GM12878 (cell line): Measurements from ENCODE around the gene GTPBP10. TPM values are rescaled to one million over a fixed set of nuclear protein-coding genes. Genes with fewer than 3 reads are reported as not detected.

Experiments
- HDAC6 ChIP-seq: fragments of 200-600 bp; sonication (generic); IDR thresholded peaks from one replicate; pipeline ENCODE4 v1.8.0; 2017; ENCODE audit warnings: antibody characterized with exemption; ENCODE audit not compliant: unreplicated experiment
- SIX5 ChIP-seq: IDR thresholded peaks from 2 replicates; pipeline ENCODE4 v1.6.1; 2011; ENCODE audit warnings: mild to moderate bottlenecking, low read depth, low read length, moderate library complexity; ENCODE audit not compliant: severe bottlenecking
- polyA plus RNA-seq, 11 experiments: library from polyadenylated mRNA; depleted of rRNA in 4 of 11; unstranded in 6 of 11; stranded (reverse) in 5 of 11; fragments of >200 nt; fragmentation: Nextera tagmentation in 4 of 11; fragmentation: Illumina TruSeq in 1 of 11; extraction: Ambion mirVana in 4 of 11; extraction: Trizol in 1 of 11; gene quantifications; 1 replicate in 1 of 11; 2 replicates in 10 of 11; pipeline versions ENCODE4 v1.2.1 to v1.2.3, GENCODE V29; 2011 to 2016; ENCODE audit warnings: inconsistent platforms in 2 of 11, missing spikeins in 2 of 11, low read depth in 1 of 11
- total RNA-seq, 4 experiments: library from RNA; depleted of rRNA in 3 of 4; stranded (reverse); fragments of >200 nt in 3 of 4; fragmentation: Illumina TruSeq in 1 of 4; extraction: Trizol in 1 of 4; gene quantifications; 2 replicates each; pipeline versions ENCODE4 v1.2.1 to v1.2.3, GENCODE V29; 2013 to 2021
- TF ChIP-seq, protein P1 (sequence below): fragments of 450-650 bp; formaldehyde crosslinking; IDR thresholded peaks from 2 replicates; pipeline ENCODE4 v1.4.0; 2020; ENCODE audit warnings: mild to moderate bottlenecking, moderate library complexity
- TF ChIP-seq, protein P2 (sequence below): IDR thresholded peaks from 2 replicates; pipeline ENCODE4 v1.6.1; 2011; ENCODE audit warnings: borderline replicate concordance, low read depth, mild to moderate bottlenecking, moderate library complexity, low read length; ENCODE audit not compliant: insufficient read depth, poor library complexity, severe bottlenecking
- TF ChIP-seq, protein P3 (sequence below): IDR thresholded peaks from 2 replicates; pipeline ENCODE4 v1.6.1; 2012; ENCODE audit warnings: improper control_type of control experiment, low read depth, low read length; ENCODE audit not compliant: insufficient replicate concordance

GTPBP10 gene
- total and polyA plus RNA-seq, 10 of the 15 experiments (the other 5 are each of a cell fraction or from before 2014, with no cell fraction given) = 10.1 to 41.0 (median 33.0) TPM

DNA sequence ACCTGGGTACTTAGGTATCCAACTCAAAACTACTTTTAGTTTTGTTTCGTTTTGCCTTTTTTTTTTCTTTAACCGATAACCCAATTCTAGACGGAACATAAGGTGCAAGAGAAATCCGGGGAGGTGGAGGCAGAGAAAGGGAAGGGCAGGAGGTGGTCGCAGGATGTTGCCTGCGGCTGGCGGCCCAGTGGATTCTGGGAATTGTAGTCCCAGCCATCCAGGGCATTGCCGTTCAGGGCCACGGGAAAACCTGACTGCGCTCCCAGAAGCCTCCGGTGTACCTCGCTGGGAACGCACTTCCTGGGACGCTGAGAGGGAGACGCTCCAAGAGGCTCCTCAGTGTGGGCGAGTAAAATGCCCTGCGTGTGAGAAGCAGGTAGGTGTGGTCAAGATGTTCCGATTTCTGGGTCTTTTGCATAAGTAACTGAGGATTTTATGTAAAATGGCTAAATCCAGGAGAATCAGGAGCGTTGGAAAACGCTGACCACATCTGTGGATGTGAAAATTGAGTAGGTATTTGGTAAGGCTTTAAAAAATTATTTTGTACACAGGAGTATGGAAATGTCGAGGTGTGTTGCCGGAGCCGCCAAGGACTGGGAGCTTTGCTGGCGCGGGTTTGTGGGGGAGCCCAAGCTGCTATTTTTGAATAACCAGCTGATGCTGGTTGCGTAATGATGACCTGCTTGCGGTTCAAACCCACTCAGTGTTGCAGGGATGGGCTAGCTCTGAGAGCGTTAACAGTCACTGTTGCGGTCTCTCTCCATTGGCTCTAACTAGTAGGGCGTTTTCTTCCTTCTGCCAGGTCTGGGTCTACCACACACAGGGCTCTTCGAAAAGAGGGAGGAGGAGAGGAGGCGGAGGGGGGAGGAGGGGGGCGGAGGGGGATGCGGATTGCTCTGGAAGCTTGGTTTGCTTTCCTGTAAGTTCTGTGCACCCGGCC is 56.9 kb downstream of the GTPBP10 start, which contains the start of gene CLDN12 (continued):
- TF ChIP-seq, protein P1, sequence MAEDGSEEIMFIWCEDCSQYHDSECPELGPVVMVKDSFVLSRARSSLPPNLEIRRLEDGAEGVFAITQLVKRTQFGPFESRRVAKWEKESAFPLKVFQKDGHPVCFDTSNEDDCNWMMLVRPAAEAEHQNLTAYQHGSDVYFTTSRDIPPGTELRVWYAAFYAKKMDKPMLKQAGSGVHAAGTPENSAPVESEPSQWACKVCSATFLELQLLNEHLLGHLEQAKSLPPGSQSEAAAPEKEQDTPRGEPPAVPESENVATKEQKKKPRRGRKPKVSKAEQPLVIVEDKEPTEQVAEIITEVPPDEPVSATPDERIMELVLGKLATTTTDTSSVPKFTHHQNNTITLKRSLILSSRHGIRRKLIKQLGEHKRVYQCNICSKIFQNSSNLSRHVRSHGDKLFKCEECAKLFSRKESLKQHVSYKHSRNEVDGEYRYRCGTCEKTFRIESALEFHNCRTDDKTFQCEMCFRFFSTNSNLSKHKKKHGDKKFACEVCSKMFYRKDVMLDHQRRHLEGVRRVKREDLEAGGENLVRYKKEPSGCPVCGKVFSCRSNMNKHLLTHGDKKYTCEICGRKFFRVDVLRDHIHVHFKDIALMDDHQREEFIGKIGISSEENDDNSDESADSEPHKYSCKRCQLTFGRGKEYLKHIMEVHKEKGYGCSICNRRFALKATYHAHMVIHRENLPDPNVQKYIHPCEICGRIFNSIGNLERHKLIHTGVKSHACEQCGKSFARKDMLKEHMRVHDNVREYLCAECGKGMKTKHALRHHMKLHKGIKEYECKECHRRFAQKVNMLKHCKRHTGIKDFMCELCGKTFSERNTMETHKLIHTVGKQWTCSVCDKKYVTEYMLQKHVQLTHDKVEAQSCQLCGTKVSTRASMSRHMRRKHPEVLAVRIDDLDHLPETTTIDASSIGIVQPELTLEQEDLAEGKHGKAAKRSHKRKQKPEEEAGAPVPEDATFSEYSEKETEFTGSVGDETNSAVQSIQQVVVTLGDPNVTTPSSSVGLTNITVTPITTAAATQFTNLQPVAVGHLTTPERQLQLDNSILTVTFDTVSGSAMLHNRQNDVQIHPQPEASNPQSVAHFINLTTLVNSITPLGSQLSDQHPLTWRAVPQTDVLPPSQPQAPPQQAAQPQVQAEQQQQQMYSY (CRISPR knock-in tag) = no peak
- TF ChIP-seq, protein P2, sequence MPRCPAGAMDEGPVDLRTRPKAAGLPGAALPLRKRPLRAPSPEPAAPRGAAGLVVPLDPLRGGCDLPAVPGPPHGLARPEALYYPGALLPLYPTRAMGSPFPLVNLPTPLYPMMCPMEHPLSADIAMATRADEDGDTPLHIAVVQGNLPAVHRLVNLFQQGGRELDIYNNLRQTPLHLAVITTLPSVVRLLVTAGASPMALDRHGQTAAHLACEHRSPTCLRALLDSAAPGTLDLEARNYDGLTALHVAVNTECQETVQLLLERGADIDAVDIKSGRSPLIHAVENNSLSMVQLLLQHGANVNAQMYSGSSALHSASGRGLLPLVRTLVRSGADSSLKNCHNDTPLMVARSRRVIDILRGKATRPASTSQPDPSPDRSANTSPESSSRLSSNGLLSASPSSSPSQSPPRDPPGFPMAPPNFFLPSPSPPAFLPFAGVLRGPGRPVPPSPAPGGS = no peak
- TF ChIP-seq, protein P3, sequence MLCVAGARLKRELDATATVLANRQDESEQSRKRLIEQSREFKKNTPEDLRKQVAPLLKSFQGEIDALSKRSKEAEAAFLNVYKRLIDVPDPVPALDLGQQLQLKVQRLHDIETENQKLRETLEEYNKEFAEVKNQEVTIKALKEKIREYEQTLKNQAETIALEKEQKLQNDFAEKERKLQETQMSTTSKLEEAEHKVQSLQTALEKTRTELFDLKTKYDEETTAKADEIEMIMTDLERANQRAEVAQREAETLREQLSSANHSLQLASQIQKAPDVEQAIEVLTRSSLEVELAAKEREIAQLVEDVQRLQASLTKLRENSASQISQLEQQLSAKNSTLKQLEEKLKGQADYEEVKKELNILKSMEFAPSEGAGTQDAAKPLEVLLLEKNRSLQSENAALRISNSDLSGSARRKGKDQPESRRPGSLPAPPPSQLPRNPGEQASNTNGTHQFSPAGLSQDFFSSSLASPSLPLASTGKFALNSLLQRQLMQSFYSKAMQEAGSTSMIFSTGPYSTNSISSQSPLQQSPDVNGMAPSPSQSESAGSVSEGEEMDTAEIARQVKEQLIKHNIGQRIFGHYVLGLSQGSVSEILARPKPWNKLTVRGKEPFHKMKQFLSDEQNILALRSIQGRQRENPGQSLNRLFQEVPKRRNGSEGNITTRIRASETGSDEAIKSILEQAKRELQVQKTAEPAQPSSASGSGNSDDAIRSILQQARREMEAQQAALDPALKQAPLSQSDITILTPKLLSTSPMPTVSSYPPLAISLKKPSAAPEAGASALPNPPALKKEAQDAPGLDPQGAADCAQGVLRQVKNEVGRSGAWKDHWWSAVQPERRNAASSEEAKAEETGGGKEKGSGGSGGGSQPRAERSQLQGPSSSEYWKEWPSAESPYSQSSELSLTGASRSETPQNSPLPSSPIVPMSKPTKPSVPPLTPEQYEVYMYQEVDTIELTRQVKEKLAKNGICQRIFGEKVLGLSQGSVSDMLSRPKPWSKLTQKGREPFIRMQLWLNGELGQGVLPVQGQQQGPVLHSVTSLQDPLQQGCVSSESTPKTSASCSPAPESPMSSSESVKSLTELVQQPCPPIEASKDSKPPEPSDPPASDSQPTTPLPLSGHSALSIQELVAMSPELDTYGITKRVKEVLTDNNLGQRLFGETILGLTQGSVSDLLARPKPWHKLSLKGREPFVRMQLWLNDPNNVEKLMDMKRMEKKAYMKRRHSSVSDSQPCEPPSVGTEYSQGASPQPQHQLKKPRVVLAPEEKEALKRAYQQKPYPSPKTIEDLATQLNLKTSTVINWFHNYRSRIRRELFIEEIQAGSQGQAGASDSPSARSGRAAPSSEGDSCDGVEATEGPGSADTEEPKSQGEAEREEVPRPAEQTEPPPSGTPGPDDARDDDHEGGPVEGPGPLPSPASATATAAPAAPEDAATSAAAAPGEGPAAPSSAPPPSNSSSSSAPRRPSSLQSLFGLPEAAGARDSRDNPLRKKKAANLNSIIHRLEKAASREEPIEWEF = no peak
- TF ChIP-seq HDAC6 = peak; percentile 61
- peak; percentile 75 for TF ChIP-seq SIX5
